GM12875 (cell line): ENCODE results near the gene CBX4.

ENCODE experiments used
- H3K4me3 ChIP-seq: one replicate; pipeline ENCODE4 v1.5.1; 2011; ENCODE audit warnings: low read depth, low read length, control low read depth
- TF ChIP-seq, protein P1 (sequence below): IDR thresholded peaks from 2 replicates; pipeline ENCODE4 v1.5.1; 2011; ENCODE audit warnings: low read depth, mild to moderate bottlenecking, control low read depth, inconsistent platforms, low read length, moderate library complexity, borderline replicate concordance; ENCODE audit not compliant: insufficient read depth

CBX4 gene

DNA sequence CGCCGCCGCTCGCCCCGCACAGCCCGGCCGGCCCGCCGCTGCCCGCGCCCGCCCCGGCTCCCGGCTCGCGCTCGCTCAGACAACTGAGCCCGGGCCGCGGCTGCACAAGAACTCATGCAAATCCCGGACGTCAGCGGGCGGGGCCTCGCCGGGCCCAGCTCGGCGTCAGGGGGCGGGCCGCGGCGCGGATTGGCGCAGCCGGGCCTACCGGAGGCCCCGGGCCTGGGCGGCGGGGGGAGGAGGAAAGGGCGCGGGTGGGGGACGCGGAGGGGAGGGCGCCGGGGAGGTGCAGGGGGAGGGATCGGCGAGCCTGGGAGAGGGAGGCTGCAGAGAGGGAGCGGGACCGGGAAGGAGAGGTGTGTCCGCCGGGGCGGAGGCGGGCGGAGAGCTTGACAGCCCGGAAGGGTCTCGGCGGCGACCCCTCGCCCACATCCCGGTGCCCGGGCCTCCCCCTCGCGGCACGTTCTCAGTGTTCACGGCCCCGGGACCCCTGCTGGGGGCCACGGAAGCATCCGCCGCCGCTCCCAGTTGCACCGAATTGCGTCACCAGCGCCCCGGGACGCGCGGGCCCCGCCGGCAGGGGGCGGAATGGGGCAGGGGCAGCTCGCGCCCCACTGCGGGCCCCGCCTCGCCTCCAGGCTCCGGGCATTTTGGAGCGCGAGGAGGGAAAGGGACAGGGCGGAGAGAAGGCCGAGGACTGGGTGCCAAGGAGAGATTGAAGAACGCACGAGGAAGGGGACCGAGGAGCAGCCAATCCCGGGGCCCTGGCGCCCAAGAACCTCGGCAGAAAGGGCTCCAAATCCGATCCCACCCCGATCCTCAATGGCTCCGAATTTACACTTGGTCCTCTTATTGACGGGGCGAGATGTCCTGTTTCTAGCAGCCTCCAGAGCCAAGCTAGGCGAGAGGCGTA is at the start of gene CBX4:
TSS of gene CBX4 (minus strand) at position 85 of the 913 bp plus-strand sequence. CDS start 189 bp downstream, outside the sequence.
- TF ChIP-seq, protein P1, sequence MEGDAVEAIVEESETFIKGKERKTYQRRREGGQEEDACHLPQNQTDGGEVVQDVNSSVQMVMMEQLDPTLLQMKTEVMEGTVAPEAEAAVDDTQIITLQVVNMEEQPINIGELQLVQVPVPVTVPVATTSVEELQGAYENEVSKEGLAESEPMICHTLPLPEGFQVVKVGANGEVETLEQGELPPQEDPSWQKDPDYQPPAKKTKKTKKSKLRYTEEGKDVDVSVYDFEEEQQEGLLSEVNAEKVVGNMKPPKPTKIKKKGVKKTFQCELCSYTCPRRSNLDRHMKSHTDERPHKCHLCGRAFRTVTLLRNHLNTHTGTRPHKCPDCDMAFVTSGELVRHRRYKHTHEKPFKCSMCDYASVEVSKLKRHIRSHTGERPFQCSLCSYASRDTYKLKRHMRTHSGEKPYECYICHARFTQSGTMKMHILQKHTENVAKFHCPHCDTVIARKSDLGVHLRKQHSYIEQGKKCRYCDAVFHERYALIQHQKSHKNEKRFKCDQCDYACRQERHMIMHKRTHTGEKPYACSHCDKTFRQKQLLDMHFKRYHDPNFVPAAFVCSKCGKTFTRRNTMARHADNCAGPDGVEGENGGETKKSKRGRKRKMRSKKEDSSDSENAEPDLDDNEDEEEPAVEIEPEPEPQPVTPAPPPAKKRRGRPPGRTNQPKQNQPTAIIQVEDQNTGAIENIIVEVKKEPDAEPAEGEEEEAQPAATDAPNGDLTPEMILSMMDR, result peak; percentile 82
- peak within 1 kb of the TSS; percentile 71 for H3K4me3 ChIP-seq

DNA sequence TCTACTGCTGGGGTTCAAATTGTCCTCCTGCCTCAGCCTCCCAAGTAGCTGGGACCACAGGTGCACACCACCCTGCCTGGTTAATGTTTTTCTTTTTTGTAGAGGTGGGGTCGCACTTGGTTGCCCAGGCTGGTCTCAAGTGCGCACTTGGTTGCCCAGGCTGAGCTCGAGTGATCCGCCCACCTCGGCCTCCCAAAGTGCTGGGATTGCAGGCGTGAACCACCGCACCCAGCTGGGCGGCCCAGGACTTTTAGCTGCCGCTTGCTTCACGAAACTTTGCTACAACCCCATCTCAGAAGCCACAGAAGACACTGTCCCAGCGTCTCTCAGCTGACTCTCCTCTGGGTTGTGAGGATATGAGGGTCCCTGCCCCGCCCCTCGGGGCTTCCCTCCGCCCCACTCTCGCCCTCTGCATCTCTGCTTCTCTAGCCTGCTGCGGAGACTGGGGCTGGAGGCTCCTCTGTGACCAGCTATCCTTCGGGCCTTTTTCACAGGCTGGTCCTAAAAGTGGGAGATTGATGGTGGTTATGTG is 48.8 kb upstream of the CBX4 start:
- H3K4me3 ChIP-seq, result no peak overlapping the region
- TF ChIP-seq, protein P1, result no peak

DNA sequence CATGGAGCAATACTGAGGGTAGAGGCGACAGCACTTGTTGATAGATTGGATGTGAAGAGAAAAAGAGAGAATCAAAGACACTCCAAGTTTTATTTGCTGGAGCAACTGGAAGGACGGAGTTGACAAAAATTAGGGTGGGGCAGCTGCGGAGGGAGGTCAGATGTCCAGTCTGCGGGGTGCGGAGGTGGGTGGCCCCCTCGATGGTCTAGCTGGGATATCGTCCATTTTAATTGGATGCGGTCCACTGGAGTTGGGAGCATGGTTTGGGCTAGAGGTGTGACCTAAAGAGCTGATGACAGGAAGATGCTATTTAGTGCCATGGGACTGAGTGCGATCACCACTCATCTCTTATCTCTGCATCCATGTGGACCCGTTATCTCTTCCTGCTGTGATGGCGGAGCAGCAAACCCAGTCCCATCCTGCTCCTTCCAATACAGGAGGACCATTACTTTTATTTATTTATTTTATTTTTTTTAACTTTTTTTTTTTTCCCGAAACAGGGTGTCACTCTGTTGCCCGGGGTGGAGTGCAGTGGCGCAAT is 48.3 kb upstream of the CBX4 start:
- no peak overlapping the region for H3K4me3 ChIP-seq
- TF ChIP-seq, protein P1, result no peak

DNA sequence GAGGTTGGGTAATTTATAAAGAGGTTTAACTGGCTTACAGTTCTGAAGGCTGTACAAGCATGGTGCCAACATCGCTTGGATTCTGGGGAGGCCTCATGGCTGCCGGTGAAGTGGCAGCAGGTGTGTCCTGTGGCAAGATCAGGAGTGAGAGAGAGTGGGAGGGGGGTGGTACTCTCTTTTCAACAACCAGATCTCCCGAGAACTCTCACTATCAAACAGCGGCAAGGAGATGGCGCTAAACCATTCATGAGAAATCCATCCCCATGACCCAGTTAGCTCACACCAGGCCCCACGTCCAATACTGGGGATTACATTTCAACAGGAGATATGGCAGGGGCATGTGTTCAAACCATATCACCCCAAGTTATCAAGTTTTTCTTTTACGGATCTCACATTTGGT is 44.0 kb upstream of the CBX4 start:
- TF ChIP-seq, protein P1, result no peak
- H3K4me3 ChIP-seq, result no peak overlapping the region

DNA sequence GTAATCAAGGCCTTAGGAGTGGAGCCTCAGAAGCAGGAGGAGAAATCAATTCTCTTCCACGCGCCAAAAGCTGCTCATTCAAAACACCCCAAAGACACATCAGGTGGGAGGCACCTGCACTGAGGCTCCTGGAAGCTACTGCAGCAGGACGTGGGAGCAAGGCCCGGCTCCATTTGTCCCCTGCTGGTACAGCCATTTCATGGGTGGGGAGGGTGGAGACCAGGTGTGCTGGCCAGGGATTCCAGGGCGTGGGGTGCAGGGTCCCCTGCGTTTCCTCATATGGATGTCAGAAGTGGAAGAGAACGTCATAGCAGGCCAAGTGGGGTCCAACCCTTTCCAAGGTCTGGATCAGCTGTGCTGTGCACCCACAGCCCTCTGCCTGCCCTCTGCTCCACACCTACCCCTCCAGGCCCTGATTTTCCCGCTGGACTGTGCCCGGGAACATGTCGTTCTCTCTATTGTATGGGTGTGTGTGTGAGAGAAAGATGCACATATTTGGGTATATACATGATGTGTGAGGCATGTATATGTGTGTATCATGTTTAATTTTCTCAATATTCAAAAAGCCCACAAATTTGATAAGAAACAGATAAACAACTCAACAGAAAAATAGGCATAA is 39.2 kb upstream of the CBX4 start:
- no peak overlapping the region for H3K4me3 ChIP-seq
- TF ChIP-seq, protein P1, result no peak

DNA sequence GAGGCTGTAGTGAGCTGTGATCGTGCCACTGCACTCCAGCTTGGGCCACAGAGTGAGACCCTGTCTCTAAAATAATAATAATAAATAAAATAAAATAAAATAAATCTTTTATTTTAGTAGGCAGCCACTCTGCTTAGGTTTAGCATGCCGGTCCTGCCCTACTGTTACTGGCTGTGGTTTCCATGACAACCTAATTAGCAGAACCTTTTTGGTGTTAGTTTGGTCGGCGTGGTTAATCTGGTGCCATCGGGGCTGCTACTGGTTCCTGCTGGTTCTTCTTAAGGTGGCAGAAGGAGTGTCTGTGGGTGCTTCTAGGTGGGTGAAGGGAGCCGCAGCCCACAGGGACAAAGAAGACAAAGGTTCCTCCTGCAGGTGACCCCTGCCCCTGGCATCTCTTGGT is 37.8 kb upstream of the CBX4 start:
- TF ChIP-seq, protein P1, result no peak
- H3K4me3 ChIP-seq, result no peak overlapping the region

DNA sequence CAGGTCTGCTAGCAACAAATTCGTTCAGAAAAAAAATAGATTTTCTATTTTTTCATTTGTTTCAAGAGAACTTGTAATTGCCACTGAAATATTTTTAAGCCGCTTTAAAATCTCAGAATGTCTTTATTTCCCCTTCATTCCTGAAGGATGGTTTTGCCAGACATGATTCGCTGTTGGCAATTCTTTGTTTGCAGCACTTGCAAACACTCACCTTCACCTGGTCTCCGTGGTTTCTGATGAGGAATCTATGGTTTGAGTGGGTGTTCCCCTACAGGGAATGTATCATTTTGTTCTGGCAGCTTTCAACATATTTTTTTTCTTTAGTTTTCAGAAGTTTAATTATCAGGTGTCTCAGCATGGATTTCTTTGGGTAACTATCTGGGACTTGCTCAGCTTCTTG is 36.3 kb upstream of the CBX4 start:
- TF ChIP-seq, protein P1, result no peak
- no peak overlapping the region for H3K4me3 ChIP-seq
